GM04503 (cell line): ENCODE measurements around the gene ARL3.
A peak's percentile ranks its signal among the peaks of the same experiment; 100 is the strongest.

Experiments
- DNase-seq: peaks from one replicate; pipeline ENCODE4 v3.0.0-alpha.2; 2012; ENCODE audit warnings: low read depth

ARL3 gene

DNA sequence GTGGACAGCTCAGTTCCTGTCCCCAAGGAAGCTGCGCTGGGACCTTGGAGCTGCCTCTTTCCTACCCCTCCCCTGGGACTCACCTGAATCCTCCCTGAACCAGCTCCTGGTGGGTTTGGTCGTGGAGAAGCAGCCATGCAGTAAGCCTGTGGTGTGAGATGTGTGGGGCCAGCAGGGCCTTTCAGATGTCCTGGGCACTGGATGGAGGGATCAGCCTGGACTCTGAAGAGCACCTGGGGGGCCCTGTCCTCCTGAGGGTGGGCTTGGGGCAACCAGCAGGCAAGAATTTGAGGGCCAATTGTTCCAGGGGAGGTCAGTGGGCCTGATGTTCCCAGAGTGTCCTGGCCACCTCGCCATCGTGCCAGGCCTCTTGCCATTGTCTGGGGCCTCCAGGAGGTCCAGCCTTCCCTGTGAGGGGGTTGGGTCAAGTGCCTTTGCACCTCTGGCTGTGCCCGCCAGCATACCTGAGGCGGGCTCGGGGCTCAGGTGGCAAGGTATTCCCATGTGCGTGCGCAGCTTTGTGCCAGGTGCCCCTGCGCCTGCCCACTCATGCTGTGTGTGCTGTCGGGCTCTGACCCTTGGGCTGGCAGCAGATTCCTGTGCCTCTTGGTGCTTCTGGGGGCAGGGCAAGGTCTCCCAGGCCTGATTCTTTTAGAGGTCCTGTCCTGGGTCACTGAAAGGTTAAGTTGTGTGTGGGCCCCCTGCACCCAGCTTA, 62.6 kb downstream of the ARL3 start:
- DNase-seq, result no peak

DNA sequence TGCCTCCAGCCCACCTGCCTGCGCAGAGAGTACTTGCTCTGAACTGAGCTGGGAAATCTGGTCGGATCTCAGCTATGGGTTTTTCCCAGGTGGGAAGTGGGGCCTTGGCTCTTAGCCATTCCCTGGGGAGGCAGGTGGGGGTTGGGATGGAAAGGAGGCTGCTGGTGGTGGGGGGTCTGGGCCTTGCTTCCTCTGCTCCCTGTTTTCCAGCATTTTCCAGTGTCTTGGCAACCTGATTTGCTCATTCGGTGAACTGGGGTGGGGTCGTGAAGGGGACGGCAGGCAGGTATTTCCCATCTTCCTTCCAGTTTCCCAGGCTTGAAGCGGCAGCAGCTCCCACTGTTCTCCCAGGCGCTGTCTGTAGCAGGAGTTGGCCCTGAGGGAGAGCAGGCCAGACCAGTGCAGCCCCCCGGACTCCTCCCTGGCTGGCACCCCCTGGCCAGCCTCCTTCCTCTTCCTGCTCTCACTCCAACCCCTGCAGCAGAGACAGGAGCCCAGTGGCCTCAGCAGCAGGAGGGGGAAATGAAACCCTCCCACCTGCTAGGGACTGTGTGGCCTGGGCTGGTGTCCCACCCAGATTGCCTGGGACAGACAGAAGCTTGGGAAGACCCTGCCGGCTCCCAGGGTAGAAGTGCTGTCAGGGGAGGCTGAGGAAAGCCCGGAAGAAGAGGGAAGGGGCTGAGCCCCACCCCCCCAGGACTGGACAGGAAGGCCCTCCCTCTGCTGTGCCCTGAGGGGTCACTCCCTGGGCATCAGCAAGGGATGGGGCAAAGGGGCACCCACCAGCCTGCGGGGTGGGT, 63.3 kb downstream of the ARL3 start:
- DNase-seq, result no peak

DNA sequence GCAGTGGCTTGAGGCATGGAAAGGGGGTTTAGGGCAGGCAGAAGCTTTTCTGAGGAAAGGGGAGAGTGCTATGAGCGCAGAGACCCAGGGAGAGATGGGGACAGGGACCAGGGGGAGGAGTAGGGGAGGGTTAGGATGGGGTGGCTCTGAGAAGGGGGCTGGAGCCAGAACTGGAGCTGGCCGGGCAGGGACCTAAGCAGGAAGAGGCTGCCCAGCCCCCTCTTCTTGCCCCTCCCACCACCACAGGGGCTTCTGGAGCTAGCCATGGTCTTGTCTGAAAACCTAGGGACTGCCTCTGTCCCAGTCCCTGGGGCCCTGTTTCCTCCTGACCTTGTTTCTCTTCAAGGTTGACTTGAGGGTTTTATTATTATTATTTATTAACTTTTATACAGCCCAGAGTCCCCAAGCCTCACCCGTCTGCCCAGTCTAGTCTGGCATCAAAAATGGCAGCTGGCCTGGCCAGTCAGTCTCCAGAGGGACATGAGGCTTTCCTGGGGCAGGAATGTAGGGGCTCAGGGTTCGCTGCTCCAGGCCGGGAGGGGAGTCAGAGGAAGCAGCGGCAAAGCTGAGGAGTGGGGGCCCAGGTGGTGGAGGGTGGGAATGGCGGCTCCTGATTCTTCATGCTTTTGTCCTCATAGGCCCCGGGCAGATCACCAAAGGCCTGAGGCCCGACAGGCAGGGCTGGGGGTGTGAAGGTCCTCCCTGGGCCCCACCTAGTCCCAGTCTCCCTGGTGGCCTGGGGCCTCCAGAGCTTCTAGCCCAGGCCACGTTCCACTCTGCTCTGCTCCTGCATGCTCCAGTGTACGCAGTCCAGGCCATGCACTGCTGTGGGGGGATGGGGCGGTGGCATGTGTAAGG, 64.2 kb downstream of the ARL3 start:
- DNase-seq, result no peak

DNA sequence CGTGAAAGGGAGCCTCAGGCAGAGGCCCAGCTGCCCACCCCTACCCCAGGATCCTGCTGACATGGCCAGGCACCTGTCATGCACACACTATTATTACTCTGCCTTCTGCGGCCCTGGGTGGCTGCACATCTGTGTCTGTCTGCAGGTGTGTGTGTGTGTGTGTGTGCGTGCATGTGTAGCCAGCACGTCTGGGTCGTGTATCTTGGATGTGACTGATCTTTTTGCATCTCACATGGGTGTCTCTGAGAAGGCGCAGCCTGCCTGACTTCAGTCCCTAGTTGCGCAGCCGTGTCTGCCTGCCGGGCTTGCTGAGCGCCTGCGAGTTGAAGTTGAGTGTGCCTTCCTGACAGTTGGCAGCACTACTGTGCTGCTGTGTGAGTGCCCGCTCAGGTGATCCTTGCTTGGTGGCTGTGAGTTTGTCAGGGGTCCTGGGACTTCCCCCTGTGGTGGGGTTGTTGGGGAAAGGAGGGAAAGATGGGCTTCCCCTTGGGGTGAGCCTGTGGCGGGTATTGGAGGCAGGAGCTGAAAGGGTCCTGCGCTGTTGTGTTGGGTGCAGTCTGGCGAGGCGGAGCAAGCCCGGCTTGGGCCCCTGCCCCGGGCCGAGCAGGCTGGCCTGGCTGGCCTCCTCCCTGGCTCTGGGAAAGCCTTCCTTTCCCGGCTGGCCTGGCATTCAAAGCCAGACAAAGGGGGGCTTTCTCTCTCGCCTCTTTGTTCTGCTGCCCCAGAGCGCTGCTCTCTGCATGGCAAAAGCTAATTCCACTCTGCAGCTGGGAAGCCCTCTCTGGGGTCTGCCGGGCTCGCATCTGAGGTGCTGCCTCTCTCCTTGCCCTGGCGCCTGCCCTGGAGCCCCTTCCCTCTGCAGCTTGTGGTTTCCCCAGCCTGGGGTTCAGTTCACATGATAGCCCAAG, 65.1 kb downstream of the ARL3 start:
- no peak for DNase-seq

DNA sequence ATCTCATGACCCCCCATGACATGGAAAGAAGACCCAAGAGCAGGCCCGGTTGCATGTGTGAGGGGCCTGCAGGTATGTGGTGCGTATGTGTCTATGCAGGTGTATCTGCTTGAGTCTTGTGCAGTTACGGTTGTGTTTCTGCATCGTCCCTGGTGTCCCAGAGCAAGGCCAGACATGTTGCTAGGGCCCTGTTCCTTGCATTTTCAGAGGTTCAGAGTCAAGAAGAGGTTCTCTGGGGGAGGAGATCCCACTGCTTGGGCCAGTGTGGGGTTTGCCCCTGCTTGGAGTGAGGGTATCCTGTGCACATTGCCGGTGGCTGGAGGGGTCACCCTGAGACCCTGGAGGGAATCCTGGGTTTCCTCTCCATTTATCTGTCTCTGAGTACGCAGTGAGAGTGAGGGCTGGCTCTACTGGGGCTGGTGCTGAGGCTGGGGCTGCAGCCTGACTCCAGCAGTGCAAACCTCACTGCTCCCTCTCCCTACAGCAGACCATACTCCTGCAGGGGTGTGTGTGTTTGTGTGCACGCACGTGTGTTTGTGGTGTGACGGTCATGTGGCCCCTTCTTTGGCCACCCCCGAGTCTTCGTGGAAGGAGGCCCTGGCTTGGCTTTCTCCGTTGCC, 65.8 kb downstream of the ARL3 start:
- no peak for DNase-seq

DNA sequence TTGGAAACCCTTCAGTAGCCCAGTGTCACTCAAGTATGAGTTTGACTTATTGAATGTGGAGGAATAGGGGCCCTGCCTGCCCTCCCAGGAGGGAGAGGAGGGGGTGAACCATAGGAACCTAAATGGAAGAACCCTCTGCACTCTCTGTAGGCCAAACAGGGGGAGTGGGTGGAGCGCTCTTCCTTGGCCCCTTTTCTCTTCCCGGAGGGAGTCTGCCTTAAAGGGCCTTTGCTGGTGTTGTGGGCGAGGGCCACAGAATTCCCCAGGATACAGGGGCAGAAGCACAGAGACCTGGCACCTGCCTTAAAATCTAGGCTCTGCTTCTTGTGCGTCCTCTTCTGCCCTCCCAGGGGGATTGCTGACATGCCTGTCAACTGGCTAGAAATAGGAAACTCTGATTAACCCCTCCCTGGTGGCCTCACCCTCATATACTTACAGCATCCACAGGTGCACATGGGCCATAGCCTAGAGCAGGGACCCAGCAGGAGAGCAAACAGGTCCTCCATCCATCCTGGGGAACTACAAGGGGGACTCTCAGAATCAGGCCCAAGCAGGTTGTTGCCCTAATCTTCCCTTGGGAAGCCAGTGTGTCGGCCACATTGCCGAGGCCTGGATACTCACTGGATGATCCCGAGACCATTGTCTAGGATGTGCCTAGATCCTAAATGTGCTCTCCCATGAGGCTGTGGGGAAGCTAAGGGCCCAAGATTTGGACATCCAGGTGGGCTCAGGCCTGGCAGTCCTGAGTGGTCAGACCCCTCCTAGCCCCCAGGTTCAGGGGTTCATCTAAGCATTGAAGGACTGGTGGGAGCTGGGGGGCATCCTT, 66.5 kb downstream of the ARL3 start:
- DNase-seq, result no peak

DNA sequence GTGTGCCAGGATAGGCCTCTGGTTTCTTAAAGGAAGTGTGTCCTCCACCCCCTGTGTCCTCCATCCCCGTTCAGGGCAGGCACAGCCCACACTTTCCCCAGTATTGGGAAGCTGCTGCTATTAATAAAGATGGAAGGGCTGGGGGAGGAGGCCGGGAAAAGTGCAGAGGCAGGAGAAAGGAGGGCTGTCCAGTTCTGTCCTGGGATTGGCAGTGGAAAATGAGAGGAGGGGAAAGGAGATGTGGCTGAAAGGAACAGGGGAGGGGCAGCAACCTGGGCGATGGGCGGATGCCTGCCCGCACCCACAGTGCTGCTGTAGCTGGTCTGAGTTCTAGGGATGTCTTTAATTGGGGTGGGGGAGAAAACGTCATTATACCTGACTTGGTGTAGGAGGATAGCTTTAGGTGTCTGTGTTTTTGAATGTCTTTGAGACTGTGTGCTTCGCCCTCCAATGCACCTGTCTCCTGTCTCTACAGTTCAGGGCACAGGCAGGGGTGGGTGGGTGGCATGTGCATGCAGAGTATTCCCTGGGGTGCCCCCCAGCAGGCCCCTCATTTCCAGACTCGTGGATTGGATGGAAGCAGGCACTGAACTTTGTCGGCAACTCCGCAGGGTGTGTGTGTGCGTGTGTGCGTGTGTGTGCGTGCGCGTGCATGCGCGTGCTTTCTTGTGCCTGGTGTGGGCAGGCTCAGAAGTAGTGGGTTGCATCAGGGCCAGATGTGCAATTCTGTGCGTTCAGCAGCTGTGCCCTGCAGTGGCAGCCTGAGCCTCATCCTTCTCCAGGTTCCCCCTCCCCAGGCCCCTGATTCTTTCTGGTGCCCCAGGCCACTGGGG, 67.4 kb downstream of the ARL3 start:
- DNase-seq, result no peak

DNA sequence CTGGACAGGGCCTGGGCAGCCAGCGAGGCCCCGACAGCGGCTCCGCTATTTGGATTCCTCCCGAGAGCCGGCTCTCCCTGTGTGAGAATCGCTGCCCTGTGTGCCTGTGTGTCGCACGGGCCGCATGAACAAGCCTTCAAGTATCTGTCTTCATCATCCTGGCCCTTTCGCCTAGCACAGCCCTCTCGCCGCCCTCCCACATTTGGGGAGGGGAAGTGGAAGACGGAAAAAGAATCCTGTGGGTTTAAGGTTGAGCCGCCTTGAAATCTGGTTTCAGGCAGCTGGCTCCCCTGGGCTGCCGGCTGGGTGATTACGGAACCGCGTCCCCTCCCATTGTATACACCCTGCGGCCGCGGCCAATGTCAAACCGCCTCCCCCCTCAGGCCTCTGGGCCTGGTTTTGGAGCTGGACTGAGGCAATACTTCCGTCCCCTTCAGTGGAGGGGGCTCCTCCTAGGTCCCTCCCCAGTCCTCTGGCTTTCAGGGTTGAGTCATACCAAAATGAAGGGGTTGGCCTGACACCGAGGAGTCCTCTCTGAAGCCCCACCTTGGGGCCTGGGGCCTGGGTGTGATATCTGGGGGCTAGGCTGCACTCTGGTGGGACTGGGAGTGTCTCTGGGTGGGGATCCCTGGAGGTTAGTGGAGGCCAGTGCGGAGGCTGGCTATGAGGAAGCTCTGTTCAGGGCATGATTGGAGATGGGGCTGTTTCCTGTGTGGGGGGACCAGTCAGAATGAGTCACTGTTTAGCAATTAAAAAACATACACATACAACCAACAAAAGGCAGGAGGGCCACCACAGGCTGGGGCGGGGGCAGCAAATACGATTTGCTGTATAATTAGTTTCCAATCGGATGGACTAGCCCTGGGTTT, 68.2 kb downstream of the ARL3 start:
- DNase-seq, result peak; percentile 89

DNA sequence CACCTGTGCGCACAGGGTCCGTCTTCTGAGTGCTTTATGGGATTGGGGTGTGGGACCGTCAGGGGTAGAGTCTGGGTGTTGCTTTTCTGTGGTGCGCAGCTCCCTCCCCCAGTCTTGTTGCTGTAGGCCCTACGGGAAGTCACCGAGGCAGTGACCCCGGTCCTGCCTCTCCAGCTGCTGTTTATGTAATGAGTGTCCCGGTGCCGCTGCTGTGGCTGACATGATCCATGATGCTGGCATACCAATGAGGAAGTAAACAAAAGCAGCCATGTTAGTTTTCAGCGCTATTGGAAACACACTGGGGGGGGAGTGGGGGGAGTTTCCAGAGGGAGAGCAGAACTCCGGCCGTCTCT, 68.8 kb downstream of the ARL3 start:
- DNase-seq, result no peak

DNA sequence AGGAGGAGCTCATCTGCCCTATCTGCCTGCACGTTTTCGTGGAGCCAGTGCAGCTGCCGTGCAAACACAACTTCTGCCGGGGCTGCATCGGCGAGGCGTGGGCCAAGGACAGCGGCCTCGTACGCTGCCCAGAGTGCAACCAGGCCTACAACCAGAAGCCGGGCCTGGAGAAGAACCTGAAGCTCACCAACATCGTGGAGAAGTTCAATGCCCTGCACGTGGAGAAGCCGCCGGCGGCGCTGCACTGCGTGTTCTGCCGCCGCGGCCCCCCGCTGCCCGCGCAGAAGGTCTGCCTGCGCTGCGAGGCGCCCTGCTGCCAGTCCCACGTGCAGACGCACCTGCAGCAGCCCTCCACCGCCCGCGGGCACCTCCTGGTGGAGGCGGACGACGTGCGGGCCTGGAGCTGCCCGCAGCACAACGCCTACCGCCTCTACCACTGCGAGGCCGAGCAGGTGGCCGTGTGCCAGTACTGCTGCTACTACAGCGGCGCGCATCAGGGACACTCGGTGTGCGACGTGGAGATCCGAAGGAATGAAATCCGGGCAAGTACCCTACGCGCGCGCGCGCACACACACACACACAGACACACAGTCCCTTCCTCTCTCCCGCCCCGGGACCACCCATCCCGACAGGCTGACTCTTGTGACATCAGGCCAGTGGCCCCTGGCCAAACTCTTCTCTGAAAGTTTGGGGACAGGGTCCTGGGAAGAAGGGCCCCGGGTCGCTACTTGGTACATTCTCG, 69.4 kb downstream of the ARL3 start:
- DNase-seq, result no peak

DNA sequence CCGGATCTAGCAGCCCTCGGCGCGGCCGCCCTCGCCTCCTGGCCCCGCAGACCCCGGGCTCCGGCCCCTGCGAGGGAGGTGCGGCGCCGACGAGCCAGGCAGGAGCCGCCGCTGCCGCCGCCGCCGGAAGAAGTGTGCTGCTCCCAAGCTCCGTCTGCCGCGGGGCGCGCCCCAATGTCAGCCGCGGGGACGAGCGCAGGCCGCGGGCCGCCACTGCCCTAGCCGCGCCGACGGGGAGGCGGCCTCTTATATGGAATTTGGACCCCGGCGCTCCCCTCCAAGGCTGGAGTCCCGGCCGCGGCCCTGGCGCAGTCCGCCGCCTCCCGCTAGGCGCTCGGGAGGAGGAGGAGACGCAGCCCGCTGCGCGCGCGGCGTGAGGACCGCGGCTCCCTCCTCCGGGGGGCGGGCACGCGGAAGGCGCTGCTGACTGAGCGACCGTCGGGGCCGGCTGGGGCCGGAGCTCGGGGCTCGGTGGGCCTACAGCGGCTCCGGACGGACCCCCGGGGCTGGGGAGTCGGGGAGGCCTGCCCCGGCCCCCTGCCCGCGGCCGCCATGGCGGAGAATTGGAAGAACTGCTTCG, 70.0 kb downstream of the ARL3 start, which contains the start of gene TRIM8:
TSS of gene TRIM8 (plus strand) at position 414 of the 580 bp plus-strand sequence. CDS start at position 553, 139 bp downstream.
- DNase-seq, result no peak

DNA sequence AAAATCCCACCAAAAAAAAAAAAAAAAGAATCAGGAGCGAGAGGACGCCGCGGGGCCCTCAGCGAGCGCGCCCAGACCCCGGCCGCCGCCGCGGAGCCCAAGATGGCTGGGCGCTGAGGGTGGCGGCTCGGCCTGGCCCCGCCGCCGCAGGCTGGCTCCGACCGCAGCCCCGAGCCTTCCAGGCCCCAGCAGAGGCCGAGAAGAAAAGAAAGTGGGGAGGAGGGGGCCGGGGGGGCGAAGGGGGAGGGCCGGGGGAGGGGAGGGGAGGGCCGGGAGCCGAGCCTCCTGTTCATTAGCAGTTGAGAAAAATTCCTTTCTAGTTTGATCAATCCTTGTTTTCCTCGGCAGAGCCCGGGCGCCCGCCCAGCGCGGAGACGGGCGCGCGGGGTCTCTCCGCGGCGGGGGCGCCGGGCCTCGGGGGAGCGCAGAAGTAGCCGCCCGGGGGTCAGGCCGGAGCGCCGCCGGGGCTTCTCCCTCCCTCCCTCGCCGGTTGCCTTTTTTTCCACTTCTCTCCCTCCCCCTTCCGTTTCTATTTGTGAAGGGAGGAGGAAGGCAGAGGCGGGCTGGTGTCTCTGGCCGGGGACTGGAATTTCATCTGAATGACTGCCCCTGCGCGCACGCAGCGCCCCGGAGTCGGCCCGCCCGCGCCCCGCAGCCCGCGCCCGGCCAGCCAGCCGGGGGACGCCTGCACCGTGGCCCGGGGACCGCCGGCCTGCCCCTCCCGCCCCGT, 70.7 kb downstream of the ARL3 start:
- no peak for DNase-seq

DNA sequence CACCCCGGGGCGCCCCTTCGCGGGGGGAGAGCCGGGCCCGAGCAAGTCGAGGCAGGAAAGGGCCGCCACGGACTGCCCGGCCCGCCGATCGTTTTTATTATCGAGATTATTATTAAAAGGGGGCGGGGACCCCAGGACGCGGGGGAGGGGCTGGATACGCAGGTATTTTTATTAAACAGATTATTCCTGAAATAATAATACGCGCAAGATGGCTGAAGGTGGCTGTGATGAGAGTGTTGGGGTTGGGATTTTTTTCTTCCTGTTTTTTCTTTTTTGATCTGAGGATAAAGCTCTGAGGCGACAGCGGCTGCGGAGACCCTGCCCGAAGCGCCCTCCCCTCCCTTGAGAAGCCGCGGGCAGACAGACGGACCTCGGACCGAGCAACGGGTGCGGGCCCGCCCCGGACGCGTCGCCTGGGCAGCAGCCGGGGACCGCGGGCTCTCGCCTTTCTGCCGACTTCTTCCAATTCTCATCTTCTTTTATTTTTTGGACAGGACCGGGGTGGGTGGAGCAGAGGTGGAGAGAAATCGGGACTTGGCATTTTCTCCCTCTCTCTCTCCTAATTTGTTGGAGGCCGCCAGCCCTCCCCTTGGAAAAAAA, 71.4 kb downstream of the ARL3 start:
- no peak for DNase-seq

DNA sequence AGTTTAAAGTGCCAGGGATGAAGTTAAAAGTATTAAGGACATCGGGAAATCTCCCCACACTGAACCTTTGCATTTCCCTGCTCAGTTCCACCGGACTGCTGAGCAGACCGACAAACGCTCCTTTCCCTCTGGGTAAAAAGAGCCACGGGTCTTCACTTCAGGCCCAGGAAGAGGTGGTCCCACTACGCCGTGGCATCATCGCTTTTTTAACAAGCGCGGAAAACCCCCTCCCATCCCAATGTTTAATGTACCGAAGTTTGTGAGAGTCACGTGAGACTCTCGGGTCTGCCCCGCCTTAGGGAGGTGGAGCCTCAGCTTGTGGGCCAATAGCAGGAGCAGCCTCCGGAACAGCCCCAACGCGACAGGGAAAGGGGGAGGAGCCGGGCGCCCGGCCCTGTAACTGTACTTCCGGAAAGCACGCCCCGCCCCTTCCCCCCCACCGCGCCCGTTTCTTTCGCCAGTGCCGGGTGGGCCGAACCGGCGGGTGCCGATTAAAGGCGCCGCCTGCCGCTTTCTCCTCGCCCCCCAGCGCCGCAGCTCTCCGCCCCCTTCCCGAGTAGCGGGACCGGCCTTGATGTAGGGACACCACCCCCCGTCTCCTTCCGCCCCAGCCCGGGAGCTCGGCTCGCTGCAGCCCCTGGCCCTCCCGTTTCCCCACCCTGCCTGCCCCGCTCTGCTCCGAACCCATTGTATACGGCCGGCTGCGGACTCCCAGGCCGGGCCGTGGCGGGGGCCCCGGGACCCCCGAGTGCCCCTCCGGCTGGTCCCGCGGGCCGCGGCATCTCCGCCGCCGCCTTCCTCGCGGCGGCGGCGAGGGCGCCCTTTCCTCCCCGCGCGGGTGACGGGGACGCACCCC, 72.1 kb downstream of the ARL3 start:
- peak; percentile 78 for DNase-seq

DNA sequence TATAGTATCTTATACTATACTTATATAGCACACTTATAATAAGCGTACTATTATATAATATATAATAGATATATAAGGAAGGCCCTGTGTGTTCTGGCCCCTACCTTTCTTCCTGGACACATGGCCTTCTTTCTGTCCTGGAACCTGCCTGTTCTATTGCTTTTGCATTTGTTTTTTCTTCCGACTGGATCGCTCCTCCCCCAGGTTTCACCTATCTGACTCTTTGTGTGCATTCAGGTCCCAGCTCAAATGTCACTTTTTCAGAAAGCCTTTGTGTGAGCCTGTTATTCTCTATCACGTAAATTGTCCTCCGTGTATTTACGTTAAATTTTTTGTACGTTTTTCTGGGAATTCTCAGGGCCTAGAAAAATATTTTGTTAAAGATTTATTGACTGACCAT, 72.8 kb downstream of the ARL3 start:
- DNase-seq, result no peak
